HCT116 (cell line): ENCODE data around the gene TWIST2. TPM values are rescaled to one million over a fixed set of nuclear protein-coding genes. Genes with fewer than 3 reads are reported as not detected.
A peak's percentile ranks its signal among the peaks of the same experiment; 100 is the strongest.

Experiments used
- ATAC-seq: fragments of 200-7000 bp; cut with Tn5 transposase; 2 replicates; pipeline ENCODE4 v1.9.1; 2020; ENCODE audit warnings: mild to moderate bottlenecking, moderate library complexity
- BruUV-seq: library from RNA; stranded (reverse); fragments of 400-500 nt; replicated peaks from 2 replicates; lab custom pipeline; 2021; lab: Mats Ljungman, UMichigan
- CTCF ChIA-PET: fragments of 300-600 bp; sonication (Branson Sonifier 250); formaldehyde crosslinking; loops from one replicate; lab custom pipeline; 2021; ENCODE audit warnings: antibody characterized with exemption; lab: Charles Lee
- POLR2A ChIA-PET: fragments of 300-600, 350-600 bp; sonication (Branson Sonifier 250); formaldehyde crosslinking; loops from one replicate; lab custom pipeline; 2021; ENCODE audit warnings: antibody characterized with exemption; lab: Charles Lee
- RAD21 ChIA-PET, 2 experiments: fragments of 300-600 bp; sonication (Branson Sonifier 250); formaldehyde crosslinking; loops; one replicate each; lab custom pipeline; 2023; ENCODE audit warnings: low total read pairs in 2 of 2; ENCODE audit not compliant: uncharacterized antibody in 2 of 2, unreplicated experiment in 2 of 2, low non-redundant PET in 1 of 2; lab: Charles Lee
- DNase-seq: peaks from one replicate; pipeline ENCODE4 v3.0.0-alpha.2; 2010; ENCODE audit warnings: low read depth, low spot score
- H2AFZ ChIP-seq: fragments of 200-600 bp; shearing (Covaris generic), sonication (generic); 2 replicates; pipeline ENCODE4 v1.6.1; 2017; ENCODE audit warnings: low read depth, mixed run types, mixed read lengths, antibody characterized with exemption, low read length; ENCODE audit not compliant: poor library complexity, severe bottlenecking
- H3K27ac ChIP-seq: 2 replicates; pipeline ENCODE4 v1.5.1; 2012; ENCODE audit warnings: low read depth, low read length
- H3K27me3 ChIP-seq: fragments of 200-600 bp; sonication (generic); 2 replicates; pipeline ENCODE4 v1.6.1; 2016; ENCODE audit warnings: mixed run types, low read length, mixed read lengths; ENCODE audit not compliant: insufficient read depth
- H3K36me3 ChIP-seq, 2 experiments: fragments of 200-500 bp in 1 of 2; fragments of 200-600 bp in 1 of 2; sonication (Bioruptor generic) in 1 of 2; sonication (generic) in 1 of 2; 2 replicates each; pipeline versions ENCODE4 v1.5.1 to v1.6.1; 2014 to 2016; ENCODE audit warnings: low read length in 2 of 2, inconsistent platforms in 1 of 2, mixed read lengths in 1 of 2, mixed run types in 1 of 2; ENCODE audit not compliant: insufficient read depth in 2 of 2, control insufficient read depth in 1 of 2
- H3K4me1 ChIP-seq, 2 experiments: fragments of 200-600 bp in 1 of 2; sonication (generic) in 1 of 2; 2 replicates each; pipeline versions ENCODE4 v1.5.1 to v1.6.1; 2012 to 2017; ENCODE audit warnings: low read length in 2 of 2, inconsistent platforms in 1 of 2, mild to moderate bottlenecking in 1 of 2, mixed read lengths in 1 of 2, mixed run types in 1 of 2, moderate library complexity in 1 of 2; ENCODE audit not compliant: insufficient read depth in 2 of 2, control insufficient read depth in 1 of 2
- H3K4me2 ChIP-seq: fragments of 200-600 bp; sonication (generic); 2 replicates; pipeline ENCODE4 v1.6.1; 2017; ENCODE audit warnings: mixed run types, low read length, mixed read lengths
- H3K4me3 ChIP-seq, 2 experiments: fragments of 200-600 bp in 1 of 2; sonication (generic) in 1 of 2; replicated peaks in 1 of 2; 2 replicates each; pipeline ENCODE4 v1.5.1; 2011 to 2016; ENCODE audit warnings: low read length in 2 of 2, control low read depth in 1 of 2, low read depth in 1 of 2, mild to moderate bottlenecking in 1 of 2, mixed read lengths in 1 of 2, mixed run types in 1 of 2
- H3K79me2 ChIP-seq: fragments of 200-600 bp; sonication (generic); 2 replicates; pipeline ENCODE4 v1.6.1; 2017; ENCODE audit warnings: mild to moderate bottlenecking, mixed run types, low read length, moderate library complexity, mixed read lengths; ENCODE audit not compliant: insufficient read depth
- H3K9ac ChIP-seq: fragments of 200-600 bp; sonication (generic); 2 replicates; pipeline ENCODE4 v1.6.1; 2016; ENCODE audit warnings: low read length, mixed read lengths
- H3K9me2 ChIP-seq: fragments of 200-600 bp; sonication (generic), shearing (Covaris generic); 2 replicates; pipeline ENCODE4 v1.6.1; 2017; ENCODE audit warnings: mixed run types, mild to moderate bottlenecking, moderate library complexity; ENCODE audit not compliant: insufficient read depth
- H3K9me3 ChIP-seq, 2 experiments: fragments of 200-500 bp in 1 of 2; fragments of 200-600 bp in 1 of 2; sonication (Bioruptor generic) in 1 of 2; sonication (generic) in 1 of 2; 2 replicates each; pipeline ENCODE4 v1.6.1; 2014 to 2017; ENCODE audit warnings: low read length in 2 of 2, mixed read lengths in 2 of 2, inconsistent platforms in 1 of 2, low read depth in 1 of 2, mild to moderate bottlenecking in 1 of 2, mixed run types in 1 of 2, moderate library complexity in 1 of 2; ENCODE audit not compliant: control insufficient read depth in 1 of 2, insufficient read depth in 1 of 2
- H4K20me1 ChIP-seq: fragments of 200-600 bp; sonication (generic), shearing (Covaris generic); 2 replicates; pipeline ENCODE4 v1.6.1; 2017; ENCODE audit warnings: mixed run types, mild to moderate bottlenecking, moderate library complexity; ENCODE audit not compliant: insufficient read depth
- CEBPB ChIP-seq: IDR thresholded peaks from 2 replicates; pipeline ENCODE4 v1.6.1; 2012; ENCODE audit warnings: low read depth
- CTCF ChIP-seq, 3 experiments: fragments of 200-600 bp in 1 of 3; sonication (generic) in 1 of 3; IDR thresholded peaks in 2 of 3; conservative IDR thresholded peaks in 1 of 3; 2 replicates each; pipeline ENCODE4 v1.5.1; 2012 to 2017; ENCODE audit warnings: low read depth in 2 of 3, low read length in 2 of 3, antibody characterized with exemption in 1 of 3, borderline replicate concordance in 1 of 3, control low read depth in 1 of 3, mild to moderate bottlenecking in 1 of 3, mixed read lengths in 1 of 3, mixed run types in 1 of 3, moderate library complexity in 1 of 3; ENCODE audit not compliant: insufficient read depth in 1 of 3
- POLR2AphosphoS5 ChIP-seq: IDR thresholded peaks from 2 replicates; pipeline ENCODE4 v1.6.1; 2011; ENCODE audit warnings: mild to moderate bottlenecking, low read depth, low read length, moderate library complexity
- RAD21 ChIP-seq: IDR thresholded peaks from 2 replicates; pipeline ENCODE4 v1.6.1; 2012; ENCODE audit warnings: low read depth, mild to moderate bottlenecking
- SRF ChIP-seq: IDR thresholded peaks from 2 replicates; pipeline ENCODE4 v1.6.1; 2012; ENCODE audit warnings: low read depth
- TCF7L2 ChIP-seq: IDR thresholded peaks from 2 replicates; pipeline ENCODE4 v1.7.0; 2011; ENCODE audit warnings: borderline replicate concordance, inconsistent platforms; ENCODE audit not compliant: insufficient read depth, insufficient read length; ENCODE audit errors: extremely low read depth
- intact Hi-C: fragments of 100-400 bp; cut with micrococcal nuclease; formaldehyde crosslinking; loops from 2 replicates; pipeline ENCODE4 v1.10.0; 2022
- total RNA-seq: library from RNA; stranded (reverse); gene quantifications from one replicate; pipeline ENCODE4 v1.2.1, GENCODE V29; 2021; ENCODE audit not compliant: unreplicated experiment

The TWIST2 gene
- total RNA-seq, 1 experiment from 2014 or later: not detected

DNA sequence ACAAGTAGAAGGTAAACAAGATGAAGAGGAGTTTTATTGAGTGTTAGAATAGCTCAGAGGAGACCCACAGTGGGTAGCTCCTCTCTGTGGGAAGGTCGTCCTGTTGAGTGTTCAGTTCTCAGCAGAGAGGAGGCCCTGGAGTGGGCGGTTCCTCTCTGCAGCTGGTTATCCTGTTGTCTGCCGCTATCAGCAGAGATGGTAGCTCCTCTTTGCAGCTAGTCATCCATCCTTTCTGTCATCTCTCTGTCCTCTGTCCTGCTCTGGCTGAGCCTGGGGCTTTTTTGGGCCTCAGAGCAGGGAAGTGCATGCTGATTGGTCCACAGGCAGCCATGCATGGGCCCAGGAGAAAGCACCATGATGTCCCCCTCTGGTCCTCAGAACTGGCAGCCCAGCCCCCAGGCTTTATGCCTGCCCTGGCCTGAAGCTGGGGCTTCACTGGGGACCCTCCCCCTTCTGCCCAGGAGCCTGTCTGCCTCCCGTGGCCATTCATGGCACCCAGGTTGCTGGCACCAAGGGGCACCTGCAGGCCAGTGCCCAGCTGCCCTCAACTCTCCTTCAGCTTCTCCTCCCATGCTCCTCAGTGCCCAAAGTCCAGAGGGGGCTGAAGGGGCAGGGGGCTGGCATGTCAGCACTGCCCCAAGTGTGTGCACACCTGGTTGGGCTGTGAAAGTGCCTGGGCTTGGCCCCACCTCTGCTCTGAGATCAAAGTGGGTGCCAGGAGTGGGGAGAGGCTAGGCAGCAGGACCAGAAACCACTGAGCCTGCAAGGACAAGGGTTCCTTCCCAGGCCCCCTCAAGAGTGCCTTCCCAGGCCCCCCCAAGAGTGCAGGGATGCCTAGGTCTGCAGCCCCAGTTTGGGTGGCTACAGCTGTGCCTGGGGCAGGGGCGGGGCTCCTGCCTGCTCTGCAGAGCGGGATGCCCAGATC, 98.7 kb downstream of the TWIST2 start:
- ChIA-PET RAD21 (no interaction called here), POLR2A (no interaction called here), CTCF (interaction anchor here (1.4 kb wide), 1 partner anchor 8 kb away, joined by 3 read pairs; no protein-coding TSS in a partner anchor)
- Histone ChIP-seq H3K4me3 (no peak overlapping the region), H3K27ac (no peak overlapping the region), H3K9ac (no peak overlapping the region), H3K27me3 (no peaks in the 10 kb centered on the region), H2AFZ (no peak overlapping the region), H3K4me2 (peak overlapping the region; percentile 76), H3K4me1 (peaks cover 14 to 46% of the 10 kb centered on the region in 2 experiments), H3K9me3 (no peaks in the 10 kb centered on the region), H3K79me2 (no peaks in the 10 kb centered on the region), H3K9me2 (no peaks in the 10 kb centered on the region), H4K20me1 (no peaks in the 10 kb centered on the region), H3K36me3 (no peaks in the 10 kb centered on the region)
- DNase-seq (no peak), ATAC-seq (no peak)
- intact Hi-C loops: no loop called here
- no peak for TF ChIP-seq POLR2AphosphoS5
- BruUV-seq: no TSS peak

GRCh38 chr2:238947243-238947760, 99.4 kb downstream of the TWIST2 start:
- Histone ChIP-seq H3K4me3 (peak overlapping the region in 1 of 2 experiments; percentile 33; a peak in 2 of 4 replicates), H3K27me3 (no peaks in the 10 kb centered on the region), H3K79me2 (no peaks in the 10 kb centered on the region), H3K36me3 (no peaks in the 10 kb centered on the region), H3K4me1 (peaks cover 14 to 46% of the 10 kb centered on the region in 2 experiments), H3K27ac (no peak overlapping the region), H3K9me2 (no peaks in the 10 kb centered on the region), H2AFZ (no peak overlapping the region), H4K20me1 (no peaks in the 10 kb centered on the region), H3K4me2 (peak overlapping the region; percentile 76), H3K9me3 (no peaks in the 10 kb centered on the region), H3K9ac (peak overlapping the region; percentile 40; the same call in 1 of the 2 replicates)
- DNase-seq: no peak
- RAD21 ChIA-PET: no interaction called here
- CTCF ChIA-PET: interaction anchor here (1.2 to 1.4 kb wide), 2 partner anchors 72 to 576 kb away, joined by 3 to 4 read pairs; no protein-coding TSS in a partner anchor
- no TSS peak for BruUV-seq
- intact Hi-C loops: no loop called here
- TF ChIP-seq CTCF (IDR thresholded peaks at IDR 0.05 in 2 of 3, conservative IDR thresholded peaks at IDR 0.05 in 1 of 3; ENCODE audit: borderline replicate concordance in 1 of 3, insufficient read depth in 1 of 3, low read depth in 2 of 3, low read length in 2 of 3) (no peak), TCF7L2 (no peak), SRF (no peak), RAD21 (no peak), CEBPB (no peak), POLR2AphosphoS5 (no peak)
- no peak for ATAC-seq
- POLR2A ChIA-PET: no interaction called here
